Hindlimb muscle (tissue), 1 donor: Measurements from ENCODE around the gene USPL1. TPM values are rescaled to one million over a fixed set of nuclear protein-coding genes. Genes with fewer than 3 reads are reported as not detected.
"Not testable (repeated sequence)": the region's sequence is repeated elsewhere in the genome, so short reads cannot be mapped to it uniquely, and the experiment has no call there.

Experiments used
- DNase-seq: peaks from one replicate; pipeline ENCODE4 v3.0.0-alpha.2; 2013
- polyA plus RNA-seq: library from polyadenylated mRNA; unstranded; fragments of 120-200 nt; gene quantifications from one replicate; pipeline ENCODE4 v1.2.1, GENCODE V29; 2013; ENCODE audit not compliant: insufficient read length

USPL1 gene
- 16.2 TPM for polyA plus RNA-seq

GRCh38 chr13:30617315-30618185, at the start of gene USPL1:
Gene USPL1, plus strand, starts transcription at chr13:30617920. Its CDS starts 3,221 bp downstream, at chr13:30621141.
- peak; percentile 99 for DNase-seq

GRCh38 chr13:30569901-30570576, 47.7 kb upstream of the USPL1 start:
- DNase-seq, result peak; percentile 24

GRCh38 chr13:30570691-30571090, 47.0 kb upstream of the USPL1 start:
- no peak for DNase-seq

GRCh38 chr13:30572859-30573275, 44.9 kb upstream of the USPL1 start:
- peak; percentile 59 for DNase-seq

- DNase-seq, result no peak
These were observed 41.2 kb upstream of the USPL1 start for GRCh38 chr13:30576528-30576927.

GRCh38 chr13:30577401-30577852, 40.3 kb upstream of the USPL1 start:
- DNase-seq, result no peak

GRCh38 chr13:30580852-30581502, 36.7 kb upstream of the USPL1 start:
- DNase-seq, result no peak

GRCh38 chr13:30581582-30581981, 36.1 kb upstream of the USPL1 start:
- DNase-seq, result no peak

GRCh38 chr13:30584051-30584731, 33.5 kb upstream of the USPL1 start:
- DNase-seq, result no peak

- DNase-seq, result no peak
These were observed 31.9 kb upstream of the USPL1 start for GRCh38 chr13:30585748-30586262.

- DNase-seq, result no peak
These were observed 30.5 kb upstream of the USPL1 start for GRCh38 chr13:30587231-30587630.

GRCh38 chr13:30587739-30588138, 30.0 kb upstream of the USPL1 start:
- DNase-seq, result no peak

- DNase-seq, result no peak
These were observed 24.7 kb upstream of the USPL1 start for GRCh38 chr13:30593001-30593400.

- no peak for DNase-seq
These were observed 17.2 kb upstream of the USPL1 start for GRCh38 chr13:30600496-30600895.

- DNase-seq, result no peak
These were observed 15.9 kb upstream of the USPL1 start for GRCh38 chr13:30601836-30602235.

GRCh38 chr13:30605052-30605451, 12.7 kb upstream of the USPL1 start:
- no peak for DNase-seq

- not testable (repeated sequence) for DNase-seq
These were observed 10.5 kb upstream of the USPL1 start for GRCh38 chr13:30607186-30607585.

GRCh38 chr13:30607908-30608307, 9.8 kb upstream of the USPL1 start:
- no peak for DNase-seq

- peak; percentile 43 for DNase-seq
These were observed 9.4 kb upstream of the USPL1 start for GRCh38 chr13:30608364-30608763.

- DNase-seq, result no peak
These were observed 7.4 kb upstream of the USPL1 start for GRCh38 chr13:30610311-30610710.

GRCh38 chr13:30615481-30615865, 2.2 kb upstream of the USPL1 start:
- DNase-seq, result no peak

- peak; percentile 62 for DNase-seq
These were observed 1.7 kb upstream of the USPL1 start for GRCh38 chr13:30615866-30616541.
